T-cell (primary cell): Measurements from ENCODE around the gene CCDC12. TPM values are rescaled to one million over a fixed set of nuclear protein-coding genes. Genes with fewer than 3 reads are reported as not detected.

Experiments
- ATAC-seq, 4 experiments: fragments of 200-7000 bp in 3 of 4; fragments of 150-1000 bp in 1 of 4; cut with Tn5 transposase; replicated peaks in 1 of 4; 1 replicate in 3 of 4; 2 replicates in 1 of 4; pipeline ENCODE4 v1.10.0; 2021; ENCODE audit warnings: moderate library complexity in 3 of 4, mild to moderate bottlenecking in 2 of 4, moderate number of reproducible peaks in 1 of 4
- CTCF ChIA-PET, 2 donors: fragments of 300-600 bp; sonication (Branson Sonifier 250); formaldehyde crosslinking; loops; one replicate each; lab custom pipeline; 2022; ENCODE audit warnings: antibody characterized with exemption in 2 of 2; lab: Charles Lee
- POLR2A ChIA-PET, 2 donors: fragments of 300-600 bp; sonication (Branson Sonifier 250); formaldehyde crosslinking; loops; one replicate each; lab custom pipeline; 2022; ENCODE audit warnings: antibody characterized with exemption in 2 of 2; lab: Charles Lee
- DNase-seq, 35 experiments: peaks; one replicate each; pipeline versions ENCODE4 v3.0.0 to v3.0.0-alpha.2; 2013 to 2023
- H3K27ac ChIP-seq: one replicate; pipeline ENCODE4 v1.5.1; 2013; ENCODE audit warnings: low read length
- H3K27me3 ChIP-seq, 2 experiments: replicated peaks in 1 of 2; 1 replicate in 1 of 2; 2 replicates in 1 of 2; pipeline versions ENCODE4 v1.6.1 to v1.7.0; 2013; ENCODE audit warnings: low read length in 1 of 2, mixed read lengths in 1 of 2; ENCODE audit not compliant: control insufficient read depth in 2 of 2, insufficient read depth in 2 of 2; ENCODE audit errors: extremely low read depth in 1 of 2
- H3K36me3 ChIP-seq, 2 donors: 1 replicate in 1 of 2; 2 replicates in 1 of 2; pipeline versions ENCODE4 v1.6.1 to v1.7.0; 2013; ENCODE audit warnings: low read length in 1 of 2; ENCODE audit not compliant: control insufficient read depth in 2 of 2, insufficient read depth in 1 of 2; ENCODE audit errors: extremely low read depth in 1 of 2
- H3K4me1 ChIP-seq, 2 experiments: 1 replicate in 1 of 2; 2 replicates in 1 of 2; pipeline versions ENCODE4 v1.6.1 to v1.7.0; 2013; ENCODE audit warnings: low read length in 2 of 2, mixed read lengths in 1 of 2; ENCODE audit not compliant: insufficient read depth in 2 of 2, control insufficient read depth in 1 of 2; ENCODE audit errors: extremely low read depth in 1 of 2
- H3K4me3 ChIP-seq, 2 donors: 1 replicate in 1 of 2; 2 replicates in 1 of 2; pipeline versions ENCODE4 v1.5.1 to v1.7.0; 2013; ENCODE audit warnings: mild to moderate bottlenecking in 2 of 2, low read length in 1 of 2, moderate library complexity in 1 of 2; ENCODE audit not compliant: control insufficient read depth in 1 of 2; ENCODE audit errors: extremely low read depth in 1 of 2
- H3K9me3 ChIP-seq: 2 replicates; pipeline ENCODE4 v1.7.0; 2013
- H3K27ac Mint-ChIP-seq, 2 donors: one replicate each; pipeline ENCODE4 v1.8.0; 2020 to 2021; ENCODE audit warnings: mild to moderate bottlenecking in 2 of 2, mixed read lengths in 2 of 2
- H3K27me3 Mint-ChIP-seq, 2 donors: one replicate each; pipeline ENCODE4 v1.8.0; 2021 to 2022; ENCODE audit warnings: mixed read lengths in 2 of 2
- H3K36me3 Mint-ChIP-seq: one replicate; pipeline ENCODE4 v1.8.0; 2021; ENCODE audit warnings: mixed read lengths
- H3K4me1 Mint-ChIP-seq, 3 donors: one replicate each; pipeline ENCODE4 v1.8.0; 2020 to 2022; ENCODE audit warnings: mixed read lengths in 3 of 3, mild to moderate bottlenecking in 1 of 3
- H3K4me3 Mint-ChIP-seq, 3 donors: one replicate each; pipeline ENCODE4 v1.8.0; 2020 to 2022; ENCODE audit warnings: mild to moderate bottlenecking in 3 of 3, mixed read lengths in 3 of 3, moderate library complexity in 3 of 3
- H3K9me3 Mint-ChIP-seq, 3 donors: one replicate each; pipeline ENCODE4 v1.8.0; 2020 to 2022; ENCODE audit warnings: mixed read lengths in 3 of 3
- WGBS: methylation state at CpG from one replicate; pipeline ENCODE4 v1.1.5; 2013; ENCODE audit warnings: missing lambda C conversion rate; ENCODE audit not compliant: insufficient coverage; 5-methylcytosine and 5-hydroxymethylcytosine counted together
- total RNA-seq, 35 experiments: library from RNA in 6 of 35; stranded (reverse) in 6 of 35; fragments of 120-200 nt in 1 of 35; gene quantifications; one replicate each; pipeline versions ENCODE4 v1.2.1 to v1.2.4 and lab custom pipeline; 2013 to 2026

CCDC12 gene
- total RNA-seq, 5 donors from 2014 or later (not counting 1 experiment from before 2014, with no cell fraction given) = 66.5 to 78.4 (median 72.8) TPM

GRCh38 chr3:46887980-46888494 is 88.5 kb downstream of the CCDC12 start:
- H3K36me3 Mint-ChIP-seq = no peaks in the 10 kb centered on the region
- no peak overlapping the region for H3K27ac ChIP-seq

DNA sequence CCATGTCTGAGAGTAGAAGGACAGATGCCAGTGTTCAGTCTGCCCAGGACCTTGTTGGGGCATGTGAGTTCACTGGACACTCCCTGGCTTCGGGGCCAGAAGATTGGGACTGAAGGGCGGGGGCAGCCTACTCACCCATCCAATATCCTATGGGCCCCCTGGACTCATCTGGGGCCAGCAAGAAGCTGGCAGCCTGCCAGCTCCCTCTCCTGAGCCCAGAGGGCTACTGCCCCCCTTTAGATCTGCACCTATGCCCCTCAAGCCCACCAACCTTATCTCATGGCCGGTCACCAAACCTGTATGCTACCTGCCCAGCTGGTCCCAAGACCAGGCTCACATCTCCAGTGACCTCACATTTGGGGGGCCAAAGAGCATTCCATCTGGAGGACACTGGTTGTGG is 90.9 kb downstream of the CCDC12 start:
- Histone ChIP-seq H3K27ac (no peak overlapping the region), H3K9me3 (no peaks in the 10 kb centered on the region), H3K27me3 (peaks cover 7 to 68% of the 10 kb centered on the region in 2 experiments), H3K36me3 (no peaks in the 10 kb centered on the region), H3K4me3 (no peak overlapping the region), H3K4me1 (peaks cover 0 to 18% of the 10 kb centered on the region in 2 experiments)
- Mint-ChIP-seq H3K27me3 (peaks cover 15 to 49% of the 10 kb centered on the region in 2 donors), H3K27ac (no peak overlapping the region), H3K4me1 (peaks cover 0 to 9% (median 4%) of the 10 kb centered on the region in 3 donors), H3K36me3 (no peaks in the 10 kb centered on the region), H3K4me3 (no peak overlapping the region), H3K9me3 (no peaks in the 10 kb centered on the region)
- ChIA-PET CTCF (no interaction called here), POLR2A (no interaction called here)
- DNase-seq = no peak
- WGBS = 92% methylated on average over 3 of the region's 3 CpGs
- ATAC-seq = no peak

More at GRCh38 chr3:46887980-46888494, 88.5 kb downstream of the CCDC12 start:
- Mint-ChIP-seq H3K27ac (no peak overlapping the region), H3K27me3 (peaks cover 25 to 61% of the 10 kb centered on the region in 2 donors), H3K4me3 (no peak overlapping the region), H3K4me1 (peaks cover 0 to 8% (median 3%) of the 10 kb centered on the region in 3 donors), H3K9me3 (no peaks in the 10 kb centered on the region)
- Histone ChIP-seq H3K36me3 (no peaks in the 10 kb centered on the region), H3K4me3 (no peak overlapping the region), H3K27me3 (peaks cover 7 to 72% of the 10 kb centered on the region in 2 experiments), H3K4me1 (peaks cover 0 to 14% of the 10 kb centered on the region in 2 experiments), H3K9me3 (no peaks in the 10 kb centered on the region)
- POLR2A ChIA-PET = no interaction called here
- CTCF ChIA-PET = interaction anchor here in 1 of 2 donors (0.5 kb wide), 1 partner anchor 1201 kb away, joined by 4 read pairs; no protein-coding TSS in a partner anchor
- 100% methylated on average over 2 of the region's 7 CpGs for WGBS
- ATAC-seq (no peak), DNase-seq (no peak)

GRCh38 chr3:46884929-46885328 is 91.6 kb downstream of the CCDC12 start:
- peaks cover 22 to 51% of the 10 kb centered on the region in 2 donors for H3K27me3 Mint-ChIP-seq
- ATAC-seq = no peak
- peaks cover 4 to 14% (median 6%) of the 10 kb centered on the region in 3 donors for H3K4me1 Mint-ChIP-seq
- no peaks in the 10 kb centered on the region for H3K36me3 Mint-ChIP-seq
- Histone ChIP-seq H3K27me3 (peaks cover 7 to 68% of the 10 kb centered on the region in 2 experiments), H3K4me3 (no peak overlapping the region), H3K4me1 (peaks cover 0 to 18% of the 10 kb centered on the region in 2 experiments), H3K36me3 (no peaks in the 10 kb centered on the region), H3K27ac (no peak overlapping the region), H3K9me3 (no peaks in the 10 kb centered on the region)
- no peak for DNase-seq
- ChIA-PET POLR2A (interaction anchor here in 1 of 2 donors (0.5 kb wide), 1 partner anchor 222 kb away, joined by 7 read pairs; no protein-coding TSS in a partner anchor), CTCF (no interaction called here)
- H3K27ac Mint-ChIP-seq = no peak overlapping the region
- WGBS = 73% methylated on average over 3 of the region's 7 CpGs
- peak overlapping the region; percentile 23 to 57 (median 28) for H3K4me3 Mint-ChIP-seq
- H3K9me3 Mint-ChIP-seq = no peaks in the 10 kb centered on the region

DNA sequence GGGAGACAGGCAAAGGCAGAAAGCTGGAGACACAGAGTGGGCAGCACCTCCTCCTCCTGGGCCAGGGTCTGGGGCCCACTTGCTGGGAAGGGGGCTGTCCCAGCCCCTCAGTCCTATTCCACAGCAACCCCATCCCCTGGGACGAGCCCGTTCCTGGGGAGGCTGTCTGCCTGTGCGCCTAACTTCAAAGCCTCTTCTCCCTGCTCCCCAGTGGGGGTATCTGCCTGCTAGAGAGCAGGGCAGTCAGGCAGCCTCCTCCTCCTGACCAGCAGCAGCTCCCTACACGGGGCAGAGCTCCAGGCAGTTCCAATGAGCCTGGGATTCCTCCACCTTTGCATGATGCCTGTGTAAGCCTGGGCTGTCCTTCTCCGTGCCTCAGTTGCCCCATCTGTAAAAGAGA is 92.1 kb downstream of the CCDC12 start:
- Histone ChIP-seq H3K4me3 (no peak overlapping the region), H3K9me3 (no peaks in the 10 kb centered on the region), H3K27me3 (peaks cover 7 to 68% of the 10 kb centered on the region in 2 experiments), H3K27ac (no peak overlapping the region), H3K4me1 (peaks cover 0 to 18% of the 10 kb centered on the region in 2 experiments), H3K36me3 (no peaks in the 10 kb centered on the region)
- CTCF ChIA-PET = no interaction called here
- H3K27ac Mint-ChIP-seq = no peak overlapping the region
- peak overlapping the region; percentile 23 to 57 (median 28) for H3K4me3 Mint-ChIP-seq
- no peaks in the 10 kb centered on the region for H3K36me3 Mint-ChIP-seq
- H3K4me1 Mint-ChIP-seq = peaks cover 4 to 15% (median 7%) of the 10 kb centered on the region in 3 donors
- 77% methylated on average over 5 of the region's 5 CpGs for WGBS
- no peaks in the 10 kb centered on the region for H3K9me3 Mint-ChIP-seq
- DNase-seq (no peak), ATAC-seq (no peak)
- peaks cover 20 to 50% of the 10 kb centered on the region in 2 donors for H3K27me3 Mint-ChIP-seq
- POLR2A ChIA-PET = no interaction called here

DNA sequence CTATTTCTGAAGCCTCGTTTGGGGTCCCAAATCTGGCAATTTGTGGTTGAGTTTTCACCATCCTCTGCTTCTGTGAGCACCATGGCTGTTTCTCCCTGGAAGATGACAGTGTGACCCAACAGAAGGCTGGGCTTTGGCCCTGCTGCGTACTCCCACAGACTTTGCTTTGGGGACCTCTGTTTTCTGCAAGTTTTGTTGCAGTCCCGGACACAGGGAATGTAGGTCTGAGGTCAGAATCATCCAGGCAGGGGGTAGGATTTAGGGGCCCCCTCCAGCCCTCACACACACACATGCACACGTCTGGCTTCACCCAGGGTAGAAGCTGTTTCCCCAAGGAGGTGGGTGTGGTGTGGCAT is 92.7 kb downstream of the CCDC12 start:
- H3K9me3 Mint-ChIP-seq = no peaks in the 10 kb centered on the region
- H3K27me3 Mint-ChIP-seq = peaks cover 19 to 49% of the 10 kb centered on the region in 2 donors
- H3K36me3 Mint-ChIP-seq = no peaks in the 10 kb centered on the region
- no peak overlapping the region for H3K27ac Mint-ChIP-seq
- H3K27ac ChIP-seq = no peak overlapping the region
- ChIA-PET POLR2A (no interaction called here), CTCF (interaction anchor here in 1 of 2 donors (1.3 kb wide), 1 partner anchor 11 kb away, joined by 3 read pairs; no protein-coding TSS in a partner anchor)
- peak overlapping the region; percentile 53 to 63 (median 57) for H3K4me3 Mint-ChIP-seq
- no peak for ATAC-seq
- WGBS = 17% methylated on average over 1 of the region's 4 CpGs
- H3K4me1 Mint-ChIP-seq = peaks cover 4 to 15% (median 7%) of the 10 kb centered on the region in 3 donors
- no peak for DNase-seq
- H3K9me3 ChIP-seq = no peaks in the 10 kb centered on the region
- no peaks in the 10 kb centered on the region for H3K36me3 ChIP-seq
- H3K4me3 ChIP-seq = no peak overlapping the region
- peaks cover 0 to 18% of the 10 kb centered on the region in 2 experiments for H3K4me1 ChIP-seq
- H3K27me3 ChIP-seq = peaks cover 7 to 64% of the 10 kb centered on the region in 2 experiments

- ATAC-seq (peak; percentile 55 to 68 (median 60)), DNase-seq (peak in 5 of 35 experiments; percentile 12 to 40 (median 15))
- Mint-ChIP-seq H3K27ac (no peak overlapping the region), H3K36me3 (no peaks in the 10 kb centered on the region), H3K4me3 (peak overlapping the region; percentile 53 to 63 (median 57)), H3K27me3 (peaks cover 19 to 49% of the 10 kb centered on the region in 2 donors), H3K9me3 (no peaks in the 10 kb centered on the region), H3K4me1 (peaks cover 4 to 15% (median 7%) of the 10 kb centered on the region in 3 donors)
- peaks cover 7 to 69% of the 10 kb centered on the region in 2 experiments for H3K27me3 ChIP-seq
- CTCF ChIA-PET = interaction anchor here in 1 of 2 donors (0.7 to 1.3 kb wide), 2 partner anchors 9 to 12 kb away, joined by 3 to 5 read pairs; no protein-coding TSS in a partner anchor
- H3K4me1 ChIP-seq = peaks cover 0 to 18% of the 10 kb centered on the region in 2 experiments
- POLR2A ChIA-PET = interaction anchor here in 1 of 2 donors (0.7 kb wide), 1 partner anchor 456 kb away, joined by 6 read pairs; no protein-coding TSS in a partner anchor
- no peak overlapping the region for H3K27ac ChIP-seq
- no peaks in the 10 kb centered on the region for H3K36me3 ChIP-seq
- H3K9me3 ChIP-seq = no peaks in the 10 kb centered on the region
- WGBS = 9% methylated on average over 49 of the region's 78 CpGs
- H3K4me3 ChIP-seq = peak overlapping the region in 1 of 2 donors; percentile 22
Observed at GRCh38 chr3:46883054-46883829, 93.3 kb downstream of the CCDC12 start.
